Stimulated activated CD4-positive, alpha-beta T cell treated with anti-CD3 and anti-CD28 coated beads, Interleukin-2, amount 100 ng/mL, for 48 hours (primary cell): Measurements from ENCODE around the gene GNS.
"Not testable (repeated sequence)": the region's sequence is repeated elsewhere in the genome, so short reads cannot be mapped to it uniquely, and the experiment has no call there.

Experiments
- DNase-seq, 2 donors: peaks; one replicate each; pipeline ENCODE4 v3.0.0-alpha.2; 2020

Gene GNS

GRCh38 chr12:64779354-64779974 is 20.3 kb upstream of the GNS start:
- DNase-seq: no peak

DNA sequence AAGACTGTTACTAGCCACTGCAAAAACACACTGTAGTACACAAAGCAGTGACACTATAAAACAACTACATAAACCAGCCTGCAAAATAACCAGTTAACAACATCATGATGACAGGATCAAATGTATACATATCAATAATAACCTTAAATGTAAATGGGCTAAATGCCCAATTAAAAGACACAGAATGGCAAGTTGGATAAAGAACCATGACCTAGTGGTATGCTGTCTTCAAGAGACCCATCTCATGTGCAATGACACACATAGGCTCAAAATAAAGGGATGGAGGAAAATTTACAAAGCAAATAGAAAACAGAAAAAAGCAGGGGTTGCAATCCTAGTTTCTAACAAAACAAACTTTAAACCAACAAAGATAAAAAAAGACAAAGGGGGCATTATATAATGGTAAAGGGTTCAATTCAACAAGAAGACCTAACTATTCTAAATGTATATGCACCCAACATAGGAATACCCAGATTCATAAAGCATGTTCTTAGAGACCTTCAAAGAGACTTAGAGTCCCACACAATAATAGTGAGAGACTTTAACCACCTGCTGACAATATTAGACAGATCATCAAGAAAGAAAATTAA is 16.0 kb upstream of the GNS start:
- not testable (repeated sequence) for DNase-seq

GRCh38 chr12:64773386-64773785 is 14.2 kb upstream of the GNS start:
- no peak for DNase-seq

- no peak for DNase-seq
These were observed 8.3 kb upstream of the GNS start for GRCh38 chr12:64767495-64767894.

DNA sequence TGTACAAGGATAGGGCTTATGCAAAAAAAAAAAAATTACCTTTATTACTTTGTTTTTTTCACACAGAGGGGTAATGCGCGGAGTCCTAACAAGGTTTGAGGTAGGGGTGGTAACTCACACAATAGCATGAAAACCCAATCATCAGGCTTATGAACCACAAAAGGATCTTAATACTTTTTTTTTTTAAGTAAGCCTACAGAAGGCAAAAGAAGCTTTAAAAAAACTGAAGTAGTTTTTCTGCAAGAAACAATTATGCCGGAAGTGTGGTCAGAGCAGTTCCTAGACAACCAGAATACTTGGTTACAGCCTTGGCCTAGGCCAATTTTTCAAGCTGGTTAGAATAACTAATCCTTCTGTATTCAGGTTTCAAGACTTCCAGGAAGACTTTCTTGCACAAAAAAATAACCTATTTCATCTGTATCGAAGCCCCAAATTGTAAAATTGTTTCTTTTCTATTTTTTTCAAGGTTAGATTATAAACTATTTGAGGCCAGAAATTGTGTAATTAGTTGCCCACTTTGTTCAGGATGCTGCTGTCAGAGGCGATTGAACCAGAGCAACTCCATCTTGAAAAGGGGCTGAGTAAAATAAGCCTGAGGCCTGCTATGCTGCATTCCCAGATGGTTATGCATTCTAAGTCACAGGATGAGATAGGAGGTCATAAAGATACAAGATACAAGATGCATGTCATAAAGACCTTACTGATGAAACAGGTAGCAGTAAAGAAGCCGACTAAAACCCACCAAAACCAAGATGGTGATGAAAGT is 1.8 kb upstream of the GNS start:
- DNase-seq: no peak

DNA sequence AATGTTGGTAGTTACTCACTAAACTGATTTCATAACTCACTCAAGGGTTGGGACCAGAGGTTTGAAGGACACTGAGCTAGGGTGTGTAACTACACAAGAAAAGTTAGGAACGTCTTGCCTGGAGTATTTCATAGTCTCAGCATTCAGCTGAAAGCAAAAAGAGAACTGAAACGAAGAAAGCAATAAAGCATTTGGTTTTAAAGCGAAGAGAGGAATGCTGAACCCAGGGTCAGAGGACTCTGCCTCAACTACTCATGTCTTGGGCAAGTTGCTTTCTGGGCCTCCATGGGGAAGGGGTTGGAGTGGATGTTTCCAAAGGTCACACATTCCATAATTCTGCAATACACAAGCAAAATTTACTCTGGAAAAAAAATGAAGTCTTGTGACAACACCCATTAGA is 1.4 kb downstream of the GNS start:
- DNase-seq: no peak

DNA sequence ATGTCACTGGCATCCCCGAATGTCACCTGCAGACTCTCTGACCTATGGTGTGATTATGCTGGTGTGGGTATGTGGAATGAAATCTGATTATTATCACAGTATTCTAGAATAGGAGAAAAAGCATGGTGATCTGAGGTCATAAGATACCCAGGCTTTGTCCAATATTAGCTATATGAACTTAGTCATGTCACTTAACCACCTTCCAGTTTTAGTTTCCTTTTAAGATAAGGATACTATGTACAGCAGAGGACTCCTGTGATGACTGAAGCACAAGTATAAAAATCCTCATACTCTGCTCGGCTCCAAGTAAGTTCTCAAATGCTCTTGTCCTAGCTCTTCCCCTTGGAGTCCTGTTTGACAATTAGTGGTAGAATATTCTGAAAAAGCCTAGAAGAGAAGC is 2.8 kb downstream of the GNS start:
- no peak for DNase-seq

DNA sequence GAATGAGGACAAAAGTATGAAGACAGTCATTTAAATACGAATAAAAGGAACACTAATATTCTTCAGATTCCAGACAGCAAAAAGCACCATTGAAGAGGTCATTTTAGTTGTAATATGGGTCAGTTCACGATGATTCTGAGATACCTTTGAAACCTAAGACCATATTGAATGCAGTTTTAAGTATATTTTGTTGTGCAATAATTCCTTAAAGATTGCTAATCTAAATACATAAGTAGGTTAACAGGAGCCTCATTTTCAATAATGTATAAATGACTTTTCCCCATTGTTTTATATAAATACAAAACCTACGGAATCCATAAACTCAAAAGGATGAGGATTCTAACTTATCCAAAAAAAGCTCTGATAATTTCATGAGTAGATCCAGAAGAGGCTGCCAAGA is 5.8 kb downstream of the GNS start:
- DNase-seq: no peak

DNA sequence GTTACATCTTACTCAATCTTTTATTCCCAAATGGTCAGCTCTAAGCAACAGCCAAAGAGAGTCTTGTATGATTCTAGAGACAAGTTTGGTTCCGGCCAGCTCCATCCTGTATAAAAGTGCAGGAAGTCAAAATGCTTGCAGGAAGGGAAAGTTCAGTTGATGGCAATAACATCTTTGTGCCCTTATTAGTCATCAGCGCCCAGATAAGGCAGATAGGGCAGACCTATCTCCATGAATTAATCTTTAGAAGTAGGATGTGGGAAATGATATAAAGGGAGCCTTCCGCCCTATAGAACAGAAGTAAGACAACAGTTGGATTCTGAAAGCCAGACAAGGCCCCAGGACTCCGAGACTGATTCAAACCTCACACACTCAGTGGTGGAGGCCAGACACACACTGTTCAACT is 6.4 kb downstream of the GNS start:
- DNase-seq: no peak

- DNase-seq: no peak
These were observed 7.2 kb downstream of the GNS start for GRCh38 chr12:64752032-64752431.

GRCh38 chr12:64749461-64750200 is 9.6 kb downstream of the GNS start:
- no peak for DNase-seq

- no peak for DNase-seq
These were observed 11.5 kb downstream of the GNS start for GRCh38 chr12:64747695-64748094.

GRCh38 chr12:64746663-64747062 is 12.5 kb downstream of the GNS start:
- no peak for DNase-seq

DNA sequence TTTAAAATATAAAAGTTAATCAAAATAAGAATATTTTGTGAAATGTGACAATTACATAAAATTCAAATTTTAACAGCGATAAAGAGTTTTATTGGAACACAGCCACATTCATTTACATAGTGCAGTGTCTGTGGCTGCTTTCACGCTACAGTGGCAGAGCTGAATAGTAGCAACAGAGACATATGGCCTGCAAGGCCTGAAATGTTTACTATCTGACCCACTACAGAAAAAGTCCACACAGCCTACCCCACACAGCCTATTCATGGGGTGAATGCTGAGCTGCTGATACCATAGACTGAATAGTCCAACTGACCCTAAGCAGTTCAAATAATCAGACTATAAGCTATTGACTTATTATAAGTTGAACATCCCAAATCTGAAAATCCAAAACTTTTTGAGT is 13.2 kb downstream of the GNS start:
- DNase-seq: no peak

DNA sequence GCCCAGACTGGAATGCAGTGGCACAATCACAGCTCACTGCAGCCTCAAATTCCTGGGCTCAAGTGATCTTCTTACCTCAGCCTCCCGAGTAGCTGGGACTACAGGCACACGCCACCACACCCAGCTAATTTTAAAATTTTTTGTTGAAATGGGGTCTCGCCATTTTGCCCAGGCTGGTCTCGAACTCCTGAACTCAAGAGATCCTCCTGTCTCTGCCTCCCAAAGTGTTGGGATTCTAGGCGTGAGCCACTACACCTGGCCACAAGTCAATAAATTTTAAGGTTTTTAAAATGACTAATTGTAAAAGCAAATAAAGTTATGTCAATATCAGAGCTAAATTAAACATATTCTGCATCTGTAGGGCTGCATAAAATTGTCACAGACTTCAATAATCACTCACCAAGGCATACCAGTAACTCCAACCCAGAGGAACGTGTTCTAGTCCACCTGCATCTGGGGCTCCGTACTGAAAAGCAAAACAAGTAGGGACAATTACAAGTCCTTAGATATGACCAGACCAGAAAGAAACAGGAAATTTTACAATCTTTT is 13.9 kb downstream of the GNS start:
- DNase-seq: no peak

- DNase-seq: no peak
These were observed 14.6 kb downstream of the GNS start for GRCh38 chr12:64744422-64745258.

GRCh38 chr12:64743206-64743605 is 16.0 kb downstream of the GNS start:
- no peak for DNase-seq

- no peak for DNase-seq
These were observed 16.8 kb downstream of the GNS start for GRCh38 chr12:64742416-64742815.

DNA sequence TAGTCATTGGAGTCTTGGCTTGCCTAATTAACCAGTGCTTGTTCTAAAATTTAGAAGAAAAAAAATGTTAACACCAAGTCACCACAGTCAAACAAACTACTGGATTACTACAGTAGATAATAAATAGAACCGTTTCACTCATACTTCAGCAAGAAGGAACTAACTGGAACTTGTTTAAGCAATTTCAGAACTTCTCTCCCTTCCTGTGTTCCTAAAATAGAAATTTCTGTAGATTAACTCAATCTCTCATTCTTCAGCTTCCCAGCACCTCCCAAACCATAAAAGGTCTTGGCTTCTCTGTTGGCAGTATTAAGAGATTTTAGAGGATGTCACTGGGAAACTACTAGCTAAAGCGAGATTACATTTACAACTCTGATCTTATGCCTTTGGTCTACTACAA is 18.6 kb downstream of the GNS start:
- no peak for DNase-seq

- no peak for DNase-seq
These were observed 19.4 kb downstream of the GNS start for GRCh38 chr12:64739778-64740177.

- DNase-seq: no peak
These were observed 21.7 kb downstream of the GNS start for GRCh38 chr12:64737539-64737938.

GRCh38 chr12:64736771-64737170 is 22.4 kb downstream of the GNS start:
- DNase-seq: no peak

DNA sequence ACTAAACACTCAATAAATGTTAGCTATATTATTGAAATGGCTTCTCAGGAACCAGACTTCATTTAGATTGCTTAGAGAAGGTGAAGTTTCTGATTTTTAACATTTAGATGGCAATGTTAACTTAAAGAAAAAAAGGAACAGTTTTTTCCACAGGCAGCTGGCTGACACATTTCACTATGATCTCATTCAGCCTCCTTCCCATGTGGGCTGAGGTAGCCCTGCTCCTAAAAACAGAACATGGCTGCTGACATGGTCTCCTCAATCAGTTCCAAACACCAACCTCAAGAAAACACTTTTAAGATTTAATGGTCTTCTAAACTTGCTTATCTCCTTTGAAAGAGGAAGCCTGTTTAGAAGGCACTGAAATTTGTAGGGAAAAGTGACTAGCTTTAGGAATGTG is 23.8 kb downstream of the GNS start:
- DNase-seq: no peak
